ENCODE data around the gene USP12. TPM values are rescaled to one million over a fixed set of nuclear protein-coding genes. Genes with fewer than 3 reads are reported as not detected.

USP12 gene
- total and polyA plus RNA-seq, 5 donors, result 5.4 to 19.3 (median 17.8) TPM

GRCh38 chr13:27044837-27045570 is 126.6 kb downstream of the USP12 start:
- ATAC-seq, result no peak
- no peaks in the 10 kb centered on the region for H3K4me1 ChIP-seq (ENCODE audit: control insufficient read depth, insufficient read depth, low read length)
- H3K4me3 ChIP-seq (ENCODE audit: low read length), result no peak overlapping the region
- no peaks in the 10 kb centered on the region for H3K9me3 ChIP-seq (ENCODE audit: control insufficient read depth, low read length)
- intact Hi-C loops (cut with DNase I), result no loop called here
- WGBS, result 80% methylated on average over 15 of the region's 15 CpGs
- no peaks in the 10 kb centered on the region for H3K27me3 ChIP-seq (ENCODE audit: control insufficient read depth, insufficient read depth)
- DNase-seq, result no peak
- H3K27ac ChIP-seq (ENCODE audit: low read length), result no peak overlapping the region

DNA sequence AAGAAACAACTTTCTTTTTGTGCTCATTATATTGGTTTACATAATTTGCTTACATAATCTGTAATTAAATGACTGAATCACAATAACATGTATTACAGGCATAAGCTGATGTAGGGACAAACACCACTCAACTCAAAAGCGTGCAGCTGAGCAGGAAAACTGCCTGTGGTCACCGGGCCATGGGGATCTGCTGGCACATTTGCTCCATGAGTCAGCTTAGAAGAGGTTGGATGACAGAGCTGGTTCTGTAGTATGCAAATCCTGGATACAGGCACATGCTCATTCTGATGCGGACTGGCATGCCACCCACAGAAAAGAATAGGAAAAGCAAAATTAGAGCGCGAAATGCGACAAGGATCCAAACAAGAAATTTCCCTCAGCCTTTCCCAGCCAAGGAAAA is 128.6 kb downstream of the USP12 start:
- Histone ChIP-seq H3K9me3 (ENCODE audit: control insufficient read depth, low read length) (no peaks in the 10 kb centered on the region), H3K4me3 (ENCODE audit: low read length) (no peak overlapping the region), H3K27me3 (ENCODE audit: control insufficient read depth, insufficient read depth) (no peaks in the 10 kb centered on the region), H3K27ac (ENCODE audit: low read length) (no peak overlapping the region), H3K4me1 (ENCODE audit: control insufficient read depth, insufficient read depth, low read length) (no peaks in the 10 kb centered on the region)
- intact Hi-C loops (cut with DNase I), result no loop called here
- 57% methylated on average over 6 of the region's 6 CpGs for WGBS
- no peak for DNase-seq
- peak in 1 of 2 donors; percentile 35 for ATAC-seq

DNA sequence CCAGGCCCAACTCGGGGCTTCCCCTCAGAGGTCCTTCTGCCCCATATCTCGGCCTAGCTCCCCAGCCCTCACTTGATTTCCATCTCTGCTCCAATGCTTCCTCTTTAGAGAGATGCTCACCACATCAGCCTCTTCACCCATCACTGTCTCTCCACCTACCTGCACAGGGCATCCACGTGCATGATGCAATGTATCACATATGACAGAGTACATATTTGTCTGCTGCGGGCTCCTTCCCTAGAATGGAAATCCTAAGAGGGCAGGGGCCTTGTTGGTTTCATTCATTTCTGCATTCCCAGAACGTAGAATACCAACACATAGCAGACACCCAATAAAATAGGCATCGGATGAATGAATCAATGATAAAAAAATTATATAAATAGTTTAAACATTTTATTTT is 130.3 kb downstream of the USP12 start:
- no peak overlapping the region for H3K27ac ChIP-seq (ENCODE audit: low read length)
- intact Hi-C loops (cut with DNase I), result no loop called here
- no peaks in the 10 kb centered on the region for H3K9me3 ChIP-seq (ENCODE audit: control insufficient read depth, low read length)
- DNase-seq, result no peak
- no peaks in the 10 kb centered on the region for H3K27me3 ChIP-seq (ENCODE audit: control insufficient read depth, insufficient read depth)
- no peak for ATAC-seq
- WGBS, result 93% methylated on average over 6 of the region's 6 CpGs
- H3K4me1 ChIP-seq (ENCODE audit: control insufficient read depth, insufficient read depth, low read length), result peaks cover 4% of the 10 kb centered on the region
- H3K4me3 ChIP-seq (ENCODE audit: low read length), result no peak overlapping the region

GRCh38 chr13:27040826-27041108 is 130.8 kb downstream of the USP12 start:
- ATAC-seq, result no peak

GRCh38 chr13:27039171-27039701 is 132.4 kb downstream of the USP12 start:
- Histone ChIP-seq H3K27ac (ENCODE audit: low read length) (no peak overlapping the region), H3K4me3 (ENCODE audit: low read length) (no peak overlapping the region), H3K4me1 (ENCODE audit: control insufficient read depth, insufficient read depth, low read length) (peaks cover 9% of the 10 kb centered on the region), H3K9me3 (ENCODE audit: control insufficient read depth, low read length) (no peaks in the 10 kb centered on the region), H3K27me3 (ENCODE audit: control insufficient read depth, insufficient read depth) (no peaks in the 10 kb centered on the region)
- DNase-seq (no peak), ATAC-seq (no peak)
- 80% methylated on average over 9 of the region's 9 CpGs for whole genome bisulfite sequencing
- intact Hi-C loops (cut with DNase I), result no loop called here

More at GRCh38 chr13:27040826-27041108, 130.8 kb downstream of the USP12 start:
- Histone ChIP-seq H3K27me3 (ENCODE audit: control insufficient read depth, insufficient read depth) (no peaks in the 10 kb centered on the region), H3K9me3 (ENCODE audit: control insufficient read depth, low read length) (no peaks in the 10 kb centered on the region), H3K4me3 (ENCODE audit: low read length) (no peak overlapping the region), H3K27ac (ENCODE audit: low read length) (no peak overlapping the region), H3K4me1 (ENCODE audit: control insufficient read depth, insufficient read depth, low read length) (peaks cover 8% of the 10 kb centered on the region)
- DNase-seq, result no peak
- 95% methylated on average over 4 of the region's 4 CpGs for WGBS
- intact Hi-C loops (cut with DNase I), result no loop called here

DNA sequence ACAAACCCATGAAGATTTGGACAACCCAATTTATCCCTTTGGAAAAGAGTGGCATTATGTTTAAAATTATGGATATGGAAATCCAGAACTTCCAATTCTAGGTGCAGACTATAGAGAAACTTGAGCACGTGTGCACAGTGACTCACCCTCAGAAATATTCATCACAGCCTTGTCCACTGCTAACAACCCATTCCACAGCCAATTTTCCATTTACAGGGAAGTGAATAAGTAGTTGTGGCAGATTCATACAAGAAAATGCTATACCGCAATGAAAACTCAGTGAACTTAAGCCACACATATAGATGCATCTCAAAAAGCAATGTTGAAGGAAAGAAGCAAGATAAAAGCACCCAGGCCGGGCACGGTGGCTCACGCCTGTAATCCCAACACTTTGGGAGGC is 133.3 kb downstream of the USP12 start:
- no peak overlapping the region for H3K27ac ChIP-seq (ENCODE audit: low read length)
- DNase-seq, result no peak
- no peak for ATAC-seq
- no peaks in the 10 kb centered on the region for H3K27me3 ChIP-seq (ENCODE audit: control insufficient read depth, insufficient read depth)
- H3K9me3 ChIP-seq (ENCODE audit: control insufficient read depth, low read length), result no peaks in the 10 kb centered on the region
- no peak overlapping the region for H3K4me3 ChIP-seq (ENCODE audit: low read length)
- intact Hi-C loops (cut with DNase I), result no loop called here
- H3K4me1 ChIP-seq (ENCODE audit: control insufficient read depth, insufficient read depth, low read length), result peaks cover 9% of the 10 kb centered on the region
- 88% methylated on average over 5 of the region's 5 CpGs for WGBS

- DNase-seq, result no peak
- intact Hi-C loops (cut with DNase I), result no loop called here
- no peak for ATAC-seq
- Histone ChIP-seq H3K27me3 (ENCODE audit: control insufficient read depth, insufficient read depth) (no peaks in the 10 kb centered on the region), H3K4me1 (ENCODE audit: control insufficient read depth, insufficient read depth, low read length) (peaks cover 9% of the 10 kb centered on the region), H3K9me3 (ENCODE audit: control insufficient read depth, low read length) (no peaks in the 10 kb centered on the region), H3K4me3 (ENCODE audit: low read length) (no peak overlapping the region), H3K27ac (ENCODE audit: low read length) (no peak overlapping the region)
- 78% methylated on average over 5 of the region's 5 CpGs for WGBS
Measured at GRCh38 chr13:27037571-27037970, 134.0 kb downstream of the USP12 start.

GRCh38 chr13:27037171-27037570 is 134.4 kb downstream of the USP12 start:
- H3K27ac ChIP-seq (ENCODE audit: low read length), result no peak overlapping the region
- DNase-seq, result no peak
- WGBS, result 61% methylated on average over 4 of the region's 4 CpGs

GRCh38 chr13:27036236-27036981 is 135.2 kb downstream of the USP12 start:
- no peak for DNase-seq
- H3K4me3 ChIP-seq (ENCODE audit: low read length), result no peak overlapping the region
- H3K4me1 ChIP-seq (ENCODE audit: control insufficient read depth, insufficient read depth, low read length), result peaks cover 9% of the 10 kb centered on the region
- intact Hi-C loops (cut with DNase I), result no loop called here
- no peaks in the 10 kb centered on the region for H3K27me3 ChIP-seq (ENCODE audit: control insufficient read depth, insufficient read depth)
- peak in 1 of 2 donors; percentile 17 for ATAC-seq
- H3K27ac ChIP-seq (ENCODE audit: low read length), result no peak overlapping the region
- H3K9me3 ChIP-seq (ENCODE audit: control insufficient read depth, low read length), result no peaks in the 10 kb centered on the region
- 63% methylated on average over 8 of the region's 8 CpGs for WGBS

More at GRCh38 chr13:27037171-27037570, 134.4 kb downstream of the USP12 start:
- intact Hi-C loops (cut with DNase I), result no loop called here
- no peaks in the 10 kb centered on the region for H3K27me3 ChIP-seq (ENCODE audit: control insufficient read depth, insufficient read depth)
- ATAC-seq, result no peak
- H3K9me3 ChIP-seq (ENCODE audit: control insufficient read depth, low read length), result no peaks in the 10 kb centered on the region
- peaks cover 9% of the 10 kb centered on the region for H3K4me1 ChIP-seq (ENCODE audit: control insufficient read depth, insufficient read depth, low read length)
- H3K4me3 ChIP-seq (ENCODE audit: low read length), result no peak overlapping the region

- DNase-seq (no peak), ATAC-seq (no peak)
- H3K27me3 ChIP-seq (ENCODE audit: control insufficient read depth, insufficient read depth), result no peaks in the 10 kb centered on the region
- intact Hi-C loops (cut with DNase I), result no loop called here
- WGBS, result 92% methylated on average over 11 of the region's 11 CpGs
- H3K4me1 ChIP-seq (ENCODE audit: control insufficient read depth, insufficient read depth, low read length), result peaks cover 9% of the 10 kb centered on the region
- H3K4me3 ChIP-seq (ENCODE audit: low read length), result no peak overlapping the region
- H3K9me3 ChIP-seq (ENCODE audit: control insufficient read depth, low read length), result no peaks in the 10 kb centered on the region
- H3K27ac ChIP-seq (ENCODE audit: low read length), result no peak overlapping the region
Measured at GRCh38 chr13:27035892-27036235, 135.7 kb downstream of the USP12 start.

DNA sequence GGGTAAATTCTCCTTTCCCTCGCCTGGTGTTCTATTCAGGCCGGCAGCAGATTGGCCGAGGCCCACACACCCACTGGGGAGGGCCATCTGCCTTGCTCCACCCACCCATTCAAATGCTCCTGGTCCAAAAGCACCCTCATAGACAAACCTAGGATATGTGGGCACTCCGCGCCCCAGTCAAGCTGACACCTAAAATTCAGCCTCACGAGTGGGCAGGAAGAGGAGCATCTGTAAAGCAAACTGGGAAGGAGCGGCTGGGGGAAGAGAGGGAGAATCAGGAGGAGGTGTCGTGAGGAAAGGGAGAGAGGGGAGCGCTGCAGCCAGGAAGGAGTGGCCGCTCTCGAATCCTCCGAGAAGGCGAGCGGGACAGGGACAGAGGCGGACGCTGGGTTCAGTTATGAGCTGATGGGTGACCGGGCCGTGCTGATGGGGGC is 136.9 kb downstream of the USP12 start:
- H3K9me3 ChIP-seq (ENCODE audit: control insufficient read depth, low read length), result no peaks in the 10 kb centered on the region
- H3K27ac ChIP-seq (ENCODE audit: low read length), result no peak overlapping the region
- H3K4me3 ChIP-seq (ENCODE audit: low read length), result peak overlapping the region; percentile 44
- peaks cover 9% of the 10 kb centered on the region for H3K4me1 ChIP-seq (ENCODE audit: control insufficient read depth, insufficient read depth, low read length)
- peak; percentile 74 to 86 for ATAC-seq
- peak in 1 of 3 donors; percentile 36 for DNase-seq
- 19% methylated on average over 18 of the region's 18 CpGs for whole genome bisulfite sequencing
- H3K27me3 ChIP-seq (ENCODE audit: control insufficient read depth, insufficient read depth), result no peaks in the 10 kb centered on the region
- intact Hi-C loops (cut with DNase I), result no loop called here
